Measurements from ENCODE around the gene FAM222A.

DNA sequence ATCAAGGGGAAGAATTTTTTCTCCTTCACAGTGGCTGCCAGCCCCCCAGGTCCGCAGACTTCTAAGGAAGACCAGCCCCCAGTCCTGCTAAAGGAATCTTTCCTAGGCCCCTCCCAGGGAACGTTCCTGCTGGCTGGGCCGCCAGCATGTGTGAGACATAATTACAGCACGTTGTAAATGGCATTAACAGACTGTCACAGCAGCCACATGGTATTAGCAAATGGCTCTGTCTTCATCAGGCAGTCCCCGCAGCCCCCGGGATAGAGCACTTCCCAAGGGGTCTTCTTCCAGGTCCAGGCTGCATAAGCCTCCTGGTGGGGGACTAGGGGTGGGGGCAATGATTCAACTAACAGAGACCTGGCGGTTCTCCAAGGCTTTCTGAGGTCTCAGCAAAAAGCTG lies 34.9 kb upstream of the FAM222A start:
- no peak for TF ChIP-seq CTCF (IDR thresholded peaks at IDR 0.05 in 2 of 3, conservative IDR thresholded peaks at IDR 0.05 in 1 of 3; ENCODE audit: borderline replicate concordance in 1 of 3, insufficient read depth in 1 of 3, low read depth in 2 of 3, low read length in 2 of 3)
- TF ChIP-seq POLR2A (IDR thresholded peaks at IDR 0.05; ENCODE audit: borderline replicate concordance, extremely low read depth, insufficient read depth, insufficient read length), result no peak
- TF ChIP-seq POLR2AphosphoS5 (IDR thresholded peaks at IDR 0.05; ENCODE audit: low read depth, low read length), result no peak
- TF ChIP-seq ATF3 (IDR thresholded peaks at IDR 0.05), result no peak
- TF ChIP-seq REST (IDR thresholded peaks at IDR 0.05; ENCODE audit: low read depth), result no peak
- TF ChIP-seq SP1 (IDR thresholded peaks at IDR 0.05; ENCODE audit: low read depth), result no peak
- no peak for TF ChIP-seq TCF7L2 (IDR thresholded peaks at IDR 0.05; ENCODE audit: borderline replicate concordance, extremely low read depth, insufficient read depth, insufficient read length)
- TF ChIP-seq EZH2 (IDR thresholded peaks at IDR 0.05), result no peak
- TF ChIP-seq SRF (IDR thresholded peaks at IDR 0.05; ENCODE audit: low read depth), result no peak
- TF ChIP-seq SIN3A (IDR thresholded peaks at IDR 0.05; ENCODE audit: low read depth), result no peak
- TF ChIP-seq ZBTB33 (IDR thresholded peaks at IDR 0.05; ENCODE audit: extremely low read depth, insufficient replicate concordance, low read length), result no peak
- TF ChIP-seq EGR1 (IDR thresholded peaks at IDR 0.05; ENCODE audit: low read depth), result no peak
